T-helper 22 cell (primary cell): ENCODE measurements around the gene NIP7.
"Not testable (repeated sequence)": the region's sequence is repeated elsewhere in the genome, so short reads cannot be mapped to it uniquely, and the experiment has no call there.

Source experiments
- DNase-seq: peaks from one replicate; pipeline ENCODE4 v3.0.0-alpha.2; 2020; ENCODE audit warnings: low read depth

Gene NIP7

DNA sequence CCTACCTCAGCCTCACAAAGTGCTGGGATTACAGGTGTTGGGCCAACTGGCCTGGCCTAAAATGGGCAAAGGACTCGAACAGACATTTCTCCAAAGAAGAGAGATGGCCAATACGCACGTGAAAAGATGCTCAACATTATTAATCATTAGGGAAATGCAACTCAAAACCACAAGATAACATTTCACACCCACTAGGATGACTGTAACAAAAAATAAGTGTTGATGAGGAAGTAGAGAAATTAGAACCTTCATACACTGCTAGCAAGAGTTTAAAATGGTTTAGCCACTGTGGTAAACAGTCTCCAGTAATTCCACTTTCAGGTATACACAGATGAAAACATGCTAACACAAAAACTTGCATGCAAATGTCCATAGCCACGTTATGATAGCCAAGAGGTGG is 6.4 kb downstream of the NIP7 start:
- no peak for DNase-seq

DNA sequence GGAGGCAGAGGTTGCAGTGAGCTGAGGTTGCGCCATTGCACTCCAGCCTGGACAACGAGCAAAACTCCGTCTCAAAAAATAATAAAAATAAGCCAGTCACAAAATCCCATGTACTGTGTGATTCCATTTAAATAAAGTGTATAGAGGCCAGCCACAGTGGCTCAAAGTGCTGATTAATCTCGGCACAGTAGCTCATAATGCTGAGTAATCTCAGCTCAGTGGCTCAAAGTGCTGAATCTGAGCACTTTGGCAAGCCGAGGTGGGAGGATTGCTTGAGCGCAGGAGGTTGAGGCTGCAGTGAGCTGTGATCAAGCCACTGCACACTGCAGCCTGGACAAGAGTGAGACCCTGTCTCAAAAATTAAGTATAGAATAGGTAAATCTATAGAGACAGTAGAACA is 7.1 kb downstream of the NIP7 start:
- no peak for DNase-seq

DNA sequence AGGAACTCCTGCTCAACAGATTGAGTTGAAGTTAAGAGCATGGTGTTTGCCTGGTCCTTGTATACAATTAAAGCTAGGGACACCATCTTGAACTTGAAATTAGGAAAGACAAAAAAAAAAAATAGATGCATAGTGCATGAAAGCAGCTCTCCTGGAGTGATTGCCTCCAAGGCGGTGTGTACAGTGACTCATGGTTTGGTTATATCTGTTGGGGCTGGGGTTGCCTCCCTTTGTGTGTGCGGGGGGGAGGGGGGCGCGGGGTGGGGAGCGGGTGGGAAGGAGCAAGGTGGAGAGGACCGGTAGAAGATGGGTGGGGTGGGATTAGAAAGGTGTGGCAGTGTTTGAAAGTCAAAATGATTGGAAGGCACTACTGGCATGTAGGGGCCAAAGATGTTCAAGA is 8.7 kb downstream of the NIP7 start:
- DNase-seq = no peak

DNA sequence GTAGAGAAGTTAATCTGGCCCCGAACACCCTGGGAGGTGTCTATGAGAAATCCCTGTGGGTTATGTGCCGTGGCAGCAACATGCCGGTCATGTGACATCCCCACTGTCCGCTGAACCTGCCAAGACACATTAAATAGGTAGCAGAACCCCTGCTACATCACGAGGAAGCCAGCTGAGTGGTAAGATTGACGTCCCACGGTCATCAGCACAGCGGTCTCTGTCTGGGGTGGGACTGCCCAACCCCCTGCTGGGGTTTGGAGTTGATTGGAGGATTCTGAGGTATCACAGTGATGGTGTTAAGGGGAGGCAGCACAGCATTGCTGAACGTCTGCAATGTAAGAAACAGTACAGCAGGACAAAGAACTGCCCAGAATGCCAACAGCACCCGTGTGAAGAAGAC is 10.0 kb downstream of the NIP7 start:
- no peak for DNase-seq

DNA sequence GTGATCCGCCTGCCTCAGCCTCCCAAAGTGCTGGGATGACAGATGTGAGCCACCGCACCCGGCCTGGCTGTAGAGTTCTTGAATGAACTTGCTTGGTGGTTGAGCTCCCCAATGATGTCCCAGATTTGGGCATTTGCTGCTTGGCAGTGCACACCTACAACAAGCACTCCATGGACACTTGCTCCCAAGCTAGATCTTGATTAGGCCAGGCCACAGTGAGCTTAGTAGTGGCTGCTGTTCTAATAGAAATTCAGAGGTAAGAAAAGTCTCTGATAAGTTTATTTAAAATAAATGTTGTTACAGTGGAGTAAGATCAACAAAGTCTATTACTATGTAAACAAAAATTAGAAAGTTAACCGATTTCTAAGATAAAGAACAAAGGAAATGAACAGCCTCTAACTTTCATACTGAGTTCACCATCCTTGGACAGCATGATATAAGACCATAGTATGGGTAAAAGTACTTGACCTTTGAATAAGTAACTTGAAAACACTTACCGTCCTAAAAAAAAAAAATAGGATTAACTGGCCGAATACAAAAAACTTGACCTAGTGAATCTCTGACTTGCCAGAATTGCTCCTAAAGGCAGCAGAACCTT is 11.1 kb downstream of the NIP7 start:
- DNase-seq = no peak

DNA sequence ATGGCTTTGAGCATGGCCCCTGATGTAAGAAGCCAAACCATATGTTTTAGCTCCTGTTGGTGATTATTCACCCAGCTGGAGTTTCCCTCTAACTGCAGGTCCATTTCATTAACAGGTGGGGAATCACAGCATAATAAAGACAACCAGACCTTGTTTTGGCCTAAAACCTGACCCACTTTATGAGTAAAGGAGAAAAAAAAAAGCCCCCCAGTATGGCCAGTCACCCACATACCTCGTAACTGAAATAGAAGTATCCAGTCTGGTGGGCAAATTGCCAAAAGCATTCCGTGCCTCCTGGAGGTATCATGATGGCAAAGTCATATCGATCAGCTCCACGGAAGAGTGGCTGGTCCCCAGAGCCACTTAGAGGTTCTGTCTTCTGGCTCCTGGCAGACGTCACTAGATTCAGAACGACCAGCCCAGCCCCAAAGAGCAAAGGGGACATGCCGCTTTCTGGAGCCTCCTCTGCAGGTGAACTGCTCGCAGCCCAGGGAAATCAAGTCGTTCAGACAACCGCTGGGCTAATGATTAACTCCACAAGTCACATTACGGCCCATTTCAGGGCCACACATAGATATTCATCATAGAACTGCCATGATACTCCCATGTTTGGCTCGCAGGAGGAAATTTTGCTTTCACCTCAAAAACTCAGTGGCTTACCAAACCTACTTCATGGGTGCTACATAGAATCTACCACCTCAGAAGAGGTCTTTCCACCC is 11.9 kb downstream of the NIP7 start, which contains the start of gene TMED6:
TSS of gene TMED6 (minus strand) at position 478 of the 719 bp plus-strand sequence. CDS start at position 445, 33 bp downstream.
- DNase-seq = no peak

DNA sequence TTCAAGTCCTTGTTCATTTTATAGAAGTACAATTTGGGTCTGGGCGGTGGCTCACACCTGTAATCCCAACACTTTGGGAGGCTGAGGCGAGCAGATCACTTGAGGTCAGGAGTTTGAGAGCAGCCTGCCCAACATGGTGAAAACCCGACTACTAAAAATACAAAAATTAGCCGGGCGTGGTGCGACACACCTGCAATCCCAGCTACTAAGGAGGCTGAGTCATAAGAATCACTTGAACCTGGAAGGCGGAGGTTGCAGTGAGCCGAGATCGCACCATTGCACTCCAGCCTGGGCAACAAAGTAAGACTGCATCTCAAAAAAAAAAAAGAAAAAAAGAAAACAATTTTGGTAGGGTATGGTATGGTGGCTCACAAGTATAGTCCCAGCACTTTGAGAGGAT is 20.5 kb downstream of the NIP7 start:
- DNase-seq = not testable (repeated sequence)

DNA sequence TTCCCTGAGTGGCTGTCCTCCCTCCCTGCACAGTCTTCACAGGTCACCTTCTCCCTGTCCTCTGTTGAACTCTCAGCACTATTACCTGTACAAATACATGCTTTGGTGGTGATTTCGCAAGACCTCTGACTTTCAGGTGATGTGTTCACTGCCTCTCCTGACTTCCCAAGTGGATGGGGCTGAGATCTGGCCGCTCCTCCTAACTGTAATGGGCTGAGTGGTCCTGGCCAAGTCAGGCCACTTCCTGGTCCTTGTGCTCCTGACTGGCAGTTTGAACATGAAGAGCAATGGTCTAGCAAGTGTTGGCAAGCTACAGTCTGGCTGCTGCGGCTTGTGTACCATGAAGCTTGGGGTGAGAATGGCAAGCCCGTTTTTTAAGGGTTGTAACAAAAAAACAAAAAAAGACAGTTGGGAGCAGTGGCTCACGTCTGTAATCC is 23.7 kb downstream of the NIP7 start:
- no peak for DNase-seq

DNA sequence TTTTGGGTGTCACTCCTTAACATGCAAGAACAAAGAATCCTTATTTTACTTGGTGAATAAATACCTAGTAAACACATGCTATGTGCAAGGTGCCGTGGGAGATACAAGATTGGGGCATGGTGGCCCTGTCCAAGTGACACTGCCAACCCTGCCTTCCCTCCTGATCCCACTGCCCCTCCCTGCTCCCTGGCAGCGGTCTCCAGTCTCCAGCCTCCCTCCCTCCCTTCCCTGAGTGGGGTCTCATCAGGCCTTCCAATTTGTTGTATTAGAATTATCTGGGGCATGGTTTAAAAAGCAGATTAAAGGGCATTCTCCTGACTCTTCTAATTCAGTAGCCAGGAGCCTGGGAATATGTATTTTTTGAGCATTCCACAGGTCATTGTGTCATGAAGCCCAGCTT is 24.5 kb downstream of the NIP7 start:
- no peak for DNase-seq

DNA sequence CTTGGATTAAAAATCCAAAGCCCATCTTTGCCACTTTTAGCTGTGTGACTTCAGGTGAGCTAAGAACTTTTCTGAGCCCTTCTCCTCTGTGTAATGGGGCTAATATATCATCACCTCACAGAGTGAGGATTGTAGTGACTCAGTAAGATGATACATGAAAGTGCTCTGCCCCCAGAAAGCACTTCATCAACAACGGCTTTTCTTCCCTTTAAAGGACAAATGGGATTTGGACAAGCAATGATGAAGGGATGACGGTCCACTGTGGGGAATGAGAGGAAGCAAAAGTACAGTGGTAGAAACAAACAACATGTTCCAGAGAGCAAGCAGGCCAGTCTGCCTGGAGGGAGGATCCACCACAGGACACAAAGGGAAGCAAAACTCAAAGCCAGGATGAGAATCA is 26.3 kb downstream of the NIP7 start:
- no peak for DNase-seq

DNA sequence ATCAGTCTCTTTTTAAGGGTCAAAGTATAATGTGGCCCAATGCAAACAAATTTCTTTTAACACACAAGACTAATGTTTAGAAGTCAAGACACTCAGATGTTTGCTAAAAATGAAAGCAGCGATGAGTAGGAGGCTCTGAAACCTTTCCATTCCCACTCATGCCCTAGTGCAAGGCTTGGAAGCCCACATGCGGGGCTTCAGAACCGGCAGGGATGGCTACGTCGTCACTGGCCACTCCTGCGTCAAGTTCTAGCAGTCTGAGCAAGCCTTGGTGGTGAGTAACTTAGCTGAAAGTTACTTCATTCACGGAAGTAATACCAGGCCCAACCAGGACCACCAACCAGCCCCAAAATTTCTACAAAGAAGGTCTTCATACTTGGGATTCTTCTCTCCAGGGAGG is 26.9 kb downstream of the NIP7 start:
- no peak for DNase-seq

DNA sequence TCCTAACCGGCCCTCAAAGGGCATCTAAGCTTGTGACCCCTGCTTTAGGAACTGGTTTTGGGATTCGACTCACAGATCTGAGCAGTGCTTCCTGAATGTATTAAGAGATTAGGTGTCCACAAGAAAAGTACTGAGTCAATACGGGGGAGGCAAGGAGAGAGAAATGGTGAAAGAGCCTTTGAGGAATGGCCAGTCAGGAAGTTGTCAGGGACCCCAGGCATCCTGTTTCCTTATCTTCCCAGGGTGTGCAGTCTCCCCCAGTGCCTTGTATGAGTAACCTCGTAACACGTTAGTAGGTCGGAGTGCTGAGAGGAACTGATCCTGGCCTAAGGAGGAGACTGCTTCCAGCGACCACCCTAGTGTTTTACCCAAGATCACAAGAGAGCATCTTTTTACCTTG is 28.4 kb downstream of the NIP7 start:
- no peak for DNase-seq

DNA sequence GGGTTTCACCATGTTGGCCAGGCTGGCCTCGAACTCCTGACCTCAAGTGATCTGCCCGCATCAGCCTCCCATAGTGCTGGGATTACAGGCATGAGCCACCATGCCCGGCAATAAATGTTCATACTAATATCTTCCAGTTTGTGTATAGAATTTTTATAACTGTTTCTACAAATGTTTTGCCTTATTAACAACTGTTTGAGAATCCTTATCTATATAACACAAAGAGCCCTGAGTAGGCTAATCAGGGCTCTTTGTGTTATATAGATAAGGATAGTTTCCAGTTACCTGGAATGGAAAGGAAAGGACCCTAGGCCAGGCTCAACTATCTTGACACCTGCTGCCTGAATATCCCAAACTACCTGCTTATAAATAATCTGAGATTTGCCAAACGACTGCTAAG is 29.3 kb downstream of the NIP7 start:
- no peak for DNase-seq

DNA sequence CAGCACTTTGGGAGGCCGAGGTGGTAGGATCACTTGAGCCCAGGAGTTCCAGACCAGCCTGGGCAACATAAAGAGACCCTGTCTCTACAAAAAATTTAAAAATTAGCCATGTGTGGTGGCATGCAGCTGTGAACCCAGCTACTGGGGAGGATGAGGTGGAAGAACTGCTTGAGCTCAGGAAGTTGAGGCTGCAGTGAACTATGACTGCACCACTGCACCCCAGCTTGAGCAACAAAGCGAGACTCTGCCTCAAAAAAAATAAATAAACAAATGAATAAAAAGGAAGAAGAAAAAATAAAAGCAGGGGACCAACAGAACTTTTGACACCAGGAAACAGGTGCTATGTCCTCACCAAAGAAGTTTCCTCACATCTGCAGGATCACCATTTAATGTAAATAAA is 32.0 kb downstream of the NIP7 start:
- DNase-seq = no peak

DNA sequence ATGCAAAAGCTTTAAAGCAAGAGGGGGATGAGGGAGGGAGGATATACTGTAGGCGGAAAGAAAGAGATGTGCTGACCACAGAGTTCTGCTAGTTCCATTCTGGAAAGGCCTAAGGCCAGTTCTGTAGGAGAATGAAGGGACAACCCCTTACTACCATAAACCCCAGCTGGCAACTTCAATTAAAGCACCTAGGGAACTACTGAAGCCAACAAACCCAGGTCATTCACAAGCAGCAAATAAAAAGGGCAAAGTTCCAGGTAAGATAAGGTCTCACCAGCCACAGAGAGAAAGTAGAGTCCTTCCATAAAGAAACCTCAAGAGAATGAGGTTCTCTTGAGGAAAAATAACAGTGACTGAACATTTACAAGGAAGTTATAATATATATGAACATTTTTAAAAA is 33.4 kb downstream of the NIP7 start:
- no peak for DNase-seq

DNA sequence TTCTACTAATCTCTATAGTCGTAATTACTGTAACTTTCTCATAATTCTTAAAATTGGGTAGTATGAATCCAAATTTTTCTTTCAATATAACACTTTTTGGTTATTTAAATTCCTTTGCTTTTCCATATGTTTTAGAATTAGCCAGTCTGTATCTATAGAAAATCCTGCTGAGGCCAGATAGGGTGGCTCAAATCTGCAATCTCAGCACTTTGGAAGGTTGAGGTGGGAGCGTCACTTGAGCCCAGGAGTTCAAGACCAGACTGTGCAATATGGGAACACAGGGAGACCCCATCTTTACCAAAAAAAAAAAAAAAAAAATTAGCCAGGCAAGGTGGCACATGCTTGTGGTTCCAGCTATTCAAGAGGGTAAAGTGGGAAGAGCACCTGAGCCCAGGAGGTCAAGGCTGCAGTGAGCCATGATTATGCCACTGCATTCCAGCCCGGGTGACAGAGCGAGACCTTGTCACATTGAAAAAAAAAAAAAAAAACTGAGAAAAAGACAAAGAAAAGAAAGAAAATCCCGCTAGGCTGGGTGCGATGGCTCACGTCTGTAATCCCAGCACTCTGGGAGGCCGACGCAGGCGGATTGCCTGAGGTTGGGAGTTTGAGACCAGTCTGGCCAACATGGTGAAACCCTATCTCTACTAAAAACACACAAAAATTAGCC is 37.0 kb downstream of the NIP7 start:
- DNase-seq = no peak

DNA sequence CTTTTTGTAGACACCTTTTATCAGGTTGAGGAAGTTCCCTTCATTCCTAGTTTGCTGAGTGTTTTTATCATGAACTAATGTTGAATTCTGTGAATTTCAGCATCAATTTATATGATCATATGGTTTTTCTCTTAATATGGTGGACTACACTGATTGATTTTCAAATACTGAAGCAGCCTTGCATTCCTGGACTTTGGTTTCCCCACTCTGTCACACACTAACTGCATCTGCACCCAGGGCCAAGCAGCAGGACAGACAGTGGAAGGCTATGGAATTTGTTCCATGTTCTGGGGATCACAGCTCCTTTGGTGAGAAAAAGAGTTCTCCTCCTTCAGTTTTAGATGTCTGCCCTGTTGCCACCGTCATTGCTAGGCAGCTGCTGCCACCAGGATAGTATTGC is 38.5 kb downstream of the NIP7 start:
- DNase-seq = no peak

DNA sequence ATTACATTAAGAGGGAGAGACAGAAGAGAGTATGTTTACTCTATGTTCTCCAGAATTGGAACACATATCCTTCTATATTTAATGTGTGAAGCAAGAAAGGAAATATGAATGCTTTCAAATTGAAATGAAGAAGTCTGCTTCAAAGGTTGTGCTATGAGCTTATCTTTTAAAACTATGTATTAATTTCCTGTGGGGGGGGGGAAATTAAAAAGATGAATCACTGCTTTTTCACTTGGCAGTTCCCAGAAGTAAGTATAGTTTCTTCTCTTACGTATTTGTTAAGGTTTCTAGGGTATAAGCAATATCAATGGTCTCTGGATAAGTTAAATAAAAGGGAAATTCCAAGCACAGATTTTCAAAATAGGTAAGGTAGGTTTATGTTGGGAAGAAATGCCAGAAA is 39.2 kb downstream of the NIP7 start:
- no peak for DNase-seq

DNA sequence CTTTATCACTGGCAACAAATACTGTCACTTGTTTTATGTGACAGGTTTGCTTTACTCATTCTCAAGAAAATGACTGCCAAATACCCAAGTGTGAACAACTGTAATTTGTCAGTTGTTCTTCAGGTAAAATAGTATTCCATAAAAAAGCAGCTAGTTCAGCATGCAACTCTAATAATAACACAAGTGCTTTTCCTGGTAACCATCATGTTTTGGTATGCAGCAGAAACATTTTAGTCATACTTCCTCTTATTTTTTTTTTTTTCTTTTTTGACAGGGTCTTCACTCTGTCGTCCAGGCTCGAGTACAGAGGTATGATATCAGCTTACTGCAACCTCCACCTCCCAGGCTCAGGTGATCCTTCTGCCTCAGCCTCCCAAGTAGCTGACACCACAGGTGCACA is 41.7 kb downstream of the NIP7 start:
- DNase-seq = no peak

DNA sequence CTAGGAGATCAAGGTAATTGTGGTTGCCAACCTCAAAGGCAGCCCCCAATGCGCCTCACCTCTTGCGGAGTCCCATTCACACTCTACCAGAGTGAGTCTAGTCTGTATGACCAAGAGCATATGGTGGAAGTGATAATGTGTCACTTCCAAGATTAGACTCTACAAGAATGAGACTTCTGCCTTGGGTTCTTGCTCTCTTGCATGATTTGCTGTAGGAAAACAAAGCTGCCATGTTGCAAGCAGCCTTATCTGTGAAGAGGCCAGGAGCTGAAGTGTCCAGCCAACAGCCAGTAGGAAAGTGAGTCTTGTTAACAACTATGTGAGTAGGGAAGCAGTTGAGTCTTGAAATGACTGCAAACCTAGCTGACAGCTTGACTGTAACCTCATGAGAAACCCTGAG is 42.8 kb downstream of the NIP7 start:
- no peak for DNase-seq

DNA sequence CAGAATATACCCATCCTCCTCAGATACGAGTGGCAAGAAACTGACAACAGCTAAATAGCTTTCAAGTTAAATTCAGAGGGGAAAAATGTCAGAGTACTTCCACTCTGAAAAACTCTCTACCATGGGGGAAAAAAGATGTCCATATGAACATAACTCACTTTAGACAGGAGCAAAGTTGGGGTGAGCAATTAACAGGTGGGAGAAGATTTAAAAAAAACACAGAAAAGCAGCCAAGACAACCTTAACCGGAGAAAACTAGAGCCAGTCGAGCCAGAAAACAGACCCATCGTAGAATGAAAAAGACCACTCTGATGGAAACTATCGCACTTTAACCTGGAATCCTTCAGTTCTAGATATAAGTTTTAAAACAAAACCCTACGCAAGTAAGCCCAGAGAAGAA is 45.4 kb downstream of the NIP7 start:
- no peak for DNase-seq

DNA sequence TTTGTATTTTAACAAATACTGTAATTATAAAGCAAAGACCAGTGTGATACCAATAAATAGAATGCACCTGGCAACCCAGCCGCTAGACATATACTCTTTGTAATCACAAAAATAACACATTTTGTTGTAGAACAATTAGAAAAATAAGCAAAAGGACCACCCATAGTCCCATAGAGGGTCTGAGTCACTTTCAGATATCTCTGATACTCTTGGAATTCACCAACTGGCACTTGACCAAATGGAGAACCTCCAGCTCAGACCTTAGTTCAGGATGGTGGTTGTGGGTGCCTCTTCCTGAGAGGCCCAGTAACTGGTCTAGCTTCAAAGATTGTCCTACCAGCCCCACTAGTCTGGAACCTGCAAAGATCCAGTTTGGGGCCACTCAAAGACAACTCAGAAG is 47.0 kb downstream of the NIP7 start:
- DNase-seq = no peak
